PFSK-1 (cell line): ENCODE data around the gene STK10.

ENCODE experiments used
- FOXP2 ChIP-seq: optimal IDR thresholded peaks from 2 replicates; pipeline ENCODE3; 2011; ENCODE audit warnings: borderline replicate concordance, control low read depth, inconsistent platforms; ENCODE audit not compliant: insufficient read depth; ENCODE audit errors: extremely low read length, extremely low read depth
- POLR2AphosphoS5 ChIP-seq: IDR thresholded peaks from 2 replicates; pipeline ENCODE4 v1.6.1; 2012; ENCODE audit warnings: low read depth, mild to moderate bottlenecking, control low read depth, low read length, moderate library complexity
- SIN3A ChIP-seq: IDR thresholded peaks from 2 replicates; pipeline ENCODE4 v1.6.1; 2012; ENCODE audit warnings: mild to moderate bottlenecking, low read length, moderate library complexity, borderline replicate concordance; ENCODE audit not compliant: insufficient read depth
- TAF1 ChIP-seq: IDR thresholded peaks from 2 replicates; pipeline ENCODE4 v1.6.1; 2012; ENCODE audit warnings: low read length, control low read depth, borderline replicate concordance; ENCODE audit not compliant: insufficient read depth
- TF ChIP-seq, protein P1 (sequence below), 2 experiments: IDR thresholded peaks; 2 replicates each; pipeline versions ENCODE4 v1.6.1 to v1.8.0; 2011 to 2012; ENCODE audit warnings: low read depth in 2 of 2, low read length in 2 of 2, control low read depth in 1 of 2, inconsistent platforms in 1 of 2, mild to moderate bottlenecking in 1 of 2, moderate library complexity in 1 of 2; ENCODE audit not compliant: insufficient read depth in 1 of 2

The STK10 gene

GRCh38 chr5:172166030-172166826, 21.8 kb downstream of the STK10 start:
- TF ChIP-seq, protein P1, sequence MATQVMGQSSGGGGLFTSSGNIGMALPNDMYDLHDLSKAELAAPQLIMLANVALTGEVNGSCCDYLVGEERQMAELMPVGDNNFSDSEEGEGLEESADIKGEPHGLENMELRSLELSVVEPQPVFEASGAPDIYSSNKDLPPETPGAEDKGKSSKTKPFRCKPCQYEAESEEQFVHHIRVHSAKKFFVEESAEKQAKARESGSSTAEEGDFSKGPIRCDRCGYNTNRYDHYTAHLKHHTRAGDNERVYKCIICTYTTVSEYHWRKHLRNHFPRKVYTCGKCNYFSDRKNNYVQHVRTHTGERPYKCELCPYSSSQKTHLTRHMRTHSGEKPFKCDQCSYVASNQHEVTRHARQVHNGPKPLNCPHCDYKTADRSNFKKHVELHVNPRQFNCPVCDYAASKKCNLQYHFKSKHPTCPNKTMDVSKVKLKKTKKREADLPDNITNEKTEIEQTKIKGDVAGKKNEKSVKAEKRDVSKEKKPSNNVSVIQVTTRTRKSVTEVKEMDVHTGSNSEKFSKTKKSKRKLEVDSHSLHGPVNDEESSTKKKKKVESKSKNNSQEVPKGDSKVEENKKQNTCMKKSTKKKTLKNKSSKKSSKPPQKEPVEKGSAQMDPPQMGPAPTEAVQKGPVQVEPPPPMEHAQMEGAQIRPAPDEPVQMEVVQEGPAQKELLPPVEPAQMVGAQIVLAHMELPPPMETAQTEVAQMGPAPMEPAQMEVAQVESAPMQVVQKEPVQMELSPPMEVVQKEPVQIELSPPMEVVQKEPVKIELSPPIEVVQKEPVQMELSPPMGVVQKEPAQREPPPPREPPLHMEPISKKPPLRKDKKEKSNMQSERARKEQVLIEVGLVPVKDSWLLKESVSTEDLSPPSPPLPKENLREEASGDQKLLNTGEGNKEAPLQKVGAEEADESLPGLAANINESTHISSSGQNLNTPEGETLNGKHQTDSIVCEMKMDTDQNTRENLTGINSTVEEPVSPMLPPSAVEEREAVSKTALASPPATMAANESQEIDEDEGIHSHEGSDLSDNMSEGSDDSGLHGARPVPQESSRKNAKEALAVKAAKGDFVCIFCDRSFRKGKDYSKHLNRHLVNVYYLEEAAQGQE (IDR thresholded peaks at IDR 0.05; ENCODE audit: insufficient read depth in 1 of 2, low read depth in 2 of 2, low read length in 2 of 2): no peak
- TF ChIP-seq TAF1 (no peak), FOXP2 (no peak), SIN3A (no peak), POLR2AphosphoS5 (no peak)

DNA sequence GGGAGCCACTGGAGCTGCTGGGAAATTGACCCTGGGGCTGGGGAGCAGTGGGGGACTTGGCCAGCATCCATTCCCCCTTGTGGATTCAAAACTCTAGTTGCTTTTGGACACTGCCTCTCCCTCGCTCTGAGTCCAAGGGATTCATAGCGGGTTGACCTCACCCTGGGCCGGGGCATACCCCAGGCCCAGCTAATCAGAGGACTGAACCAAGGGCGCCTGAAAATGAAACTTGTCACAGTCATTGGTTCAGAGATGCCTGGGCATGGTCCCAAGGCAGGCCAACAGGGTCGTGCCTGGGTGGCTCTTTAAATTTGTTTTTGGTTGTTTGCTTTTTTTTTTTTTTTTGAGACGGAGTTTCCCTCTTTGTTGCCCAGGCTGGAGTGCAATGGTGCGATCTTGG, 22.6 kb downstream of the STK10 start:
- TF ChIP-seq, protein P1 (IDR thresholded peaks at IDR 0.05; ENCODE audit: insufficient read depth in 1 of 2, low read depth in 2 of 2, low read length in 2 of 2): no peak
- TF ChIP-seq POLR2AphosphoS5 (no peak), SIN3A (no peak), TAF1 (no peak), FOXP2 (no peak)

GRCh38 chr5:172164769-172165212, 23.2 kb downstream of the STK10 start:
- TF ChIP-seq, protein P1 (IDR thresholded peaks at IDR 0.05; ENCODE audit: insufficient read depth in 1 of 2, low read depth in 2 of 2, low read length in 2 of 2): no peak
- TF ChIP-seq SIN3A (no peak), FOXP2 (no peak), TAF1 (no peak), POLR2AphosphoS5 (no peak)

- TF ChIP-seq FOXP2 (no peak), TAF1 (no peak), POLR2AphosphoS5 (no peak), SIN3A (no peak)
- TF ChIP-seq, protein P1 (IDR thresholded peaks at IDR 0.05; ENCODE audit: insufficient read depth in 1 of 2, low read depth in 2 of 2, low read length in 2 of 2): no peak
Measured at GRCh38 chr5:172163346-172163745, 24.7 kb downstream of the STK10 start.
